NT2/D1 (cell line): ENCODE data around the gene DYRK1B.

Experiments used
- SUZ12 ChIP-seq: IDR thresholded peaks from 2 replicates; pipeline ENCODE4 v1.6.1; 2011; ENCODE audit not compliant: insufficient read length, insufficient read depth; ENCODE audit errors: extremely low read depth
- YY1 ChIP-seq: IDR thresholded peaks from 2 replicates; pipeline ENCODE4 v1.6.1; 2011; ENCODE audit not compliant: insufficient read length, insufficient read depth
- ZNF274 ChIP-seq: IDR thresholded peaks from 2 replicates; pipeline ENCODE4 v1.6.1; 2011; ENCODE audit warnings: mild to moderate bottlenecking, low read depth, low read length

- TF ChIP-seq YY1 (no peak), SUZ12 (no peak), ZNF274 (no peak)
Observed at GRCh38 chr19:39865186-39865585, 31.2 kb upstream of the DYRK1B start.
